HG02981 (cell line): Measurements from ENCODE around the gene TIAM2.
"Not testable (repeated sequence)": the region's sequence is repeated elsewhere in the genome, so short reads cannot be mapped to it uniquely, and the experiment has no call there.

Experiments used
- ATAC-seq: cut with Tn5 transposase; IDR thresholded peaks from one replicate; pipeline ENCODE4 v1.9.1; 2021; ENCODE audit warnings: mild to moderate bottlenecking, moderate library complexity; ENCODE audit not compliant: unreplicated experiment

TIAM2 gene

DNA sequence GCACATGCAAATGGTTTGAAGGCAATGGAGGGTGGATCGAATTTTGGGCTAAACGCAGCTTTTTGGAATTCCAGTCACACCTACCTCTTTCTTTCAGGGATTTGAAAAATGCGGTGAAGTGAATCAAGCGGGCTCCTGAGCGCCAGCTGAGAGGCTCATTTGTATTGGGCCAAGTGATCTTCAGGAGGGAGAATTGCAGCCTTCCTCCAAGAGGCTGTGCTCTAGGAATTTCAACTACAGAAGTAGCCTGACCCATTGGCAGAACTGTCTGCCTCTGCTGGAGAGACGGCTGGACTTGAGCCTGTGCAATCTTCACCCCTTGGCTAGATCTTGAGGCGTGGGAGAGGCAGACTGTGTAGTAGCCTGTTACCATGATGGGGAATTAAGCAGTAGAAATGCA is 5.7 kb upstream of the TIAM2 start:
- ATAC-seq = no peak

DNA sequence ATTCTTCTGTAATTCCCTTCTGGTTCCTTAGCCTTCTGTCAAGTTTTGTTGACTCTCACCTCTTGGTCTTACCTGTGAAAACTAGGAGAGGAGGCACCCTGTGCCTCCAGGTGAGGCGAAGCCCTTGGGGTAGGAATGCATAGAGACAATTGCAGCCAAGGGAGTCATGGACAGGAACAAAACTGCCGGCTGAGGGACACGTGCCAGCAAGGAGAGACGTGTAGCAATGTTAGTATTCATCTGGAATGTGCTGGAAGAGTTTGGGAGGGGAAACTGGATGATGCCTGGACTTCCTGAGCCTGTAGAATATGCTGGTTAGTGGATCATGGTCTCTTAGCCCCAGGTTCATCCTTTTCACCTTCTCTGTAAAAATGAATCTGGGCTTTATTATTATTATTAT is 3.9 kb upstream of the TIAM2 start:
- no peak for ATAC-seq

DNA sequence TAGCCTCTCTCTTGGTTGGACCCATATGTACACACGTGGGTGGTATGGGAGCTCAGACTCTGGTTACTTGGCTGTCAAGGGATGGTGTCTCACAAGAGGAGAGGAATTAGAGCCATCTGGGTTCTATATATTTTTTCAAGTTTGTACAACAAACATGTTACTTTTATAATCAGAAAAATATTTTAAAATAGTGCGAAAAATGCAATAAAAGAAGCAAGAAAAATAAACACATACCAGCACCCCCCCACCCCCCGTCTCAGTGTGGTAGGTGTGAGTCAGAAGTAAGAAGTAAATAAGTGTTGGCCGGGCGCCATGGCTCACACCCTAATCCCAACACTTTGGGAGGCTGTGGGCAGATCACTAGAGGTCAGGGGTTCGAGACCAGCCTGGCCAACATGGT is 2.1 kb upstream of the TIAM2 start:
- ATAC-seq = no peak

DNA sequence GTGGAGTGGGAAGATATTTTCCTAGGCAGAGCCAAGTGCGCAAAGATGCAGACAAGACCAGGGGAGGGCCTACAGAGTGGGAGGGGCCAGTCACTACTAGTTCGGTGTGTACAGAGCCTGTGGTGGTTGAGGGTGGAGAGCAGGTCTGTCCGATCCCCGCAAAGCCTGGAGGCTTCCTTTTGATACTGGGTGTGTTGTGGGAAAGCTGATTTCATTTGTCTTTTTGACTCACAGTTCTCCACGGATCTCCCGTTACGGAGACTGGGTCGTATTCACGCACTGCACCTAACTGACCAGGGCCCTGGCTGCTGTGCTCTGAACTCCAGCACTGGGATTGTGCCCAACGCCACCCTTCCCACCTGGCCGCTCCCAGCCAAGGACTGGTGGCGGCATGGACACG is 1.4 kb upstream of the TIAM2 start:
- ATAC-seq = no peak

DNA sequence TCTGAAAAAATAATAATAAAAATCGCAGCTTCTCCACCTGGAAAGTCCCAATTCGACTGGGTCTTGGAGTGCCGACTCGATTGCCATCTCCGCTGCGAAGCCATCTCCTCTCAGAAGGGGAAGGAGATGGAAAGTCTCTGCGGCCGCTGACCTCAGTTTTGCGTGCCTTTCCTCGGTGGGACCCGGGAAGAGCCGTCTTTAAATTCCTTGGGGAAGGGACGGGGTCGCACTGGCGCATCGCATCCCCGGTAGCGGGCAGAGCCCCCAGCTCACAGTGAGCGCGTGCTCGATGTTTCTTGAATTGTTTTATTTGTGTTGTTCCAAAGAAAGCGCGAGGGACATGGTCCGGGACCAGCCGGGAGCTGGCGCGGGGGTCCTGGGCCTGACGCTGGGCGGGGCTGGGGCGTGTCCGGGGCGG is 270 bp upstream of the TIAM2 start:
- ATAC-seq = no peak

DNA sequence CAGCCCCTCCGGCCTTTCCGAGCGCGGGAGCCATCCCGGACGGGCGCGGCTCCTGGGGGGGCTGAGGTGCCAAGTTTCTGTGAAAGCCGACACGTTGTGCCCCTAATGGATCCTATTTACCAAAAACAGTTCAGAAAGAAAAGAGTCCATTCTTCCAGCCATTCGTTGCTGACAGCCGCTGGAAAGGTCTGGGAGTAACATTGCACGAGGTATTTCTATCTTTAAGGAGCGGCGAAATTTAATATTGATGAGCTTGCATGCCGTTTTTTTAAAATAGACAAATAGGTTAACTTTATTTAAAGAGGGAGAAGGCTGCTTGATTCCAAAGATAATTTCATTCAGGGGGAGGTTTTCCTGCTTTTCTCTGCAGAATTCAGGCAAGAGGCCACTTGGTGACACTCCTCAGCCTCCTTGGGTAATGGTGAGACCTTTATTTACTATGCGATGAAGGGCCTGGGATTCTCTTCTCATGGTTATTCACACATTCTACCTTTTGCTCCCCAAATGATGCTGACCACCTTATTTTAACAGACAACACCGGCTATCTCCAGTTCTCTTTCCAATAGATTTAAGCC is 988 bp downstream of the TIAM2 start:
- ATAC-seq = no peak

DNA sequence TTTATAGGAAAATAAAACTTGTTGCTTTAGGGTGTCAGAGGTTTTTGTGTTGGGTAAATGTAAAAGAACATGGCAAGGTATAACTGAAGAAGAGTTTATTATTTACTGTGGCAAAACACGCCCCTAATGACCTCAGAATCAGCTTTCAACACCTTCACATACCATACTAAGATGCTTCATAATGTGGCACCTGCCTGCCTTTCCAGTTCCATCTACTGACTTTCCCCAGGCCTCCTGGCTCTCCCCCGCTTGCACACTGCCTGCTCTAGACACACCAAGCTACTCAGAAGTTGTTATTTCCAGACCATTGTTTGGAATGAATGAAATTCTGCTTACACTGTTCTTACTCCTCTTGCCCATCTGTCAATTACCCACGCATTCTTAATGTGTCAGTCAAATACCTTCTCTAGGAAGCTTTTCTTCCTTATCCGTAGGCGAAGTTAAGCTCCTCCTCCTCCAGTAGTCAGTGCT is 1.8 kb downstream of the TIAM2 start:
- no peak for ATAC-seq

DNA sequence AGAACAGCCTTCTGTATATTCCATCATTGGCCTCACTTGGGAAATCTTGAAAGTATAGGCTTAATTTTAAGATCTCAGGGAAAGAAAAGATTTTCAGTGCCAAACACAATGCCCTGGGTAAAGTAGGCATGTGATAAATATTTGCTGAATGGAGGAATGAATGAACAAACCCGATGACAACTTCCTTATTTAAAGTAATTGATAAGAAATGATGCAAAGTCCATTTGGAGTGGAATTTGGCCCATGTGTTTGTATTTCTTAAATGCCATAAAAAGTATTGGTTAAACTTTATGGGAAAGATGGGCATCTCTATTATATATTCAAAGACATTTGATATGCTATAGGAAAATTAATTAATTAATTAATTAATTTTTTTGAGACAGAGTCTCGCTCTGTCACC is 3.7 kb downstream of the TIAM2 start:
- no peak for ATAC-seq

DNA sequence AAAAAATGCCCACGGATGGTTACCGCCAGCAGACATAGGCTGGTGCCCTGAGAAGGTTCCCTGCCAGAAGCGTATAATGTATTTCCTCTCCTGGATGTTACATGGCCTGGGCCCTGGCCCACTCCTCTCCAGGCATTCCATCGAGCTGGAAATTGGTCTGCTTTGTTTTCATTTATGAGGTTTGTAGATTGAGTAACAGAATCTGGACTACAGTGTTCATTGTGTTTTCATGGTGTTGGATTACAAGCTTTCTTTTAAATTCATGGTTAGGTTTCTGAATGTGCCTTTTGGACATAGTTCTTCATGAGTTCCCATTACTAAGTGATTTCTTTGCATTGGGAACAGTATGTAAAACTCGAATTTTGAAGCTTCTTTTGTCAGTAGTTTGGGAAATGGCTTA is 6.4 kb downstream of the TIAM2 start:
- no peak for ATAC-seq

DNA sequence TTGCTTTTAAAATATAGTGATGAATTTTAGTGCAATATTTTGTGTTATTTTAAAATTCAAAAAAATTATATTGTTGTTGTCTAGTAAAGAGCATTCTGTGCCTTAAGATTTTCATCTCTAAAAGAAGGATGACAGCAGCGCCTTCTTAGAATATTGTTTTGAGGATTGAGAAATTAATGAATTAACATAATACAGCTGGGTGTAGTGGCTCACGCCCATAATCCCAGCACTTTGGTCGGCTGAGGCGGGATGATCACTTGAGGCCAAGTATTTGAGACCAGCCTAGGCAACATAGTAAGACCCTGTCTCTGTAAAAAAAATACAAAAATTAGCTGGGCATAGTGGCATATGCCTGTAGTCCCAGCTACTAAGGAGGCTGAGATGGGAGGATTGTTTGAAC is 6.8 kb downstream of the TIAM2 start:
- no peak for ATAC-seq

DNA sequence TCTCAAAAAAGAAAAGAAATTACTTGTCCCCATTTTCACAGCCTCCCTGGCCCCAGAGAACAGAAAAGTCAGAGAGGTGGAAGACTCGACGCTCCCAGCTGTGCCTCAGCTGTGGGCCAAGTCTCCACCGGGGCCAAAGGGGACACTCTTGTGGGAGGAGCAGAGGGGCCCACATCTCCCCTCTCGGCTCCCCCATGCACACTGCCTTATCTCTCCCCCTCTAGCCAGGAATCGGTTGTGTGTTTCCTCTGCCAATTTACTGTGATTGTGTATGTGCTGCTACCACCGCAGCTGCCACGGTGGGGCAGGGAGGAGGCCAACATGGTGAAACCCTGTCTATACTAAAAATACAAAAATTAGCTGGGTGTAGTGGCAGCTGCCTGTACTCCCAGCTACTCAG is 8.4 kb downstream of the TIAM2 start:
- no peak for ATAC-seq

DNA sequence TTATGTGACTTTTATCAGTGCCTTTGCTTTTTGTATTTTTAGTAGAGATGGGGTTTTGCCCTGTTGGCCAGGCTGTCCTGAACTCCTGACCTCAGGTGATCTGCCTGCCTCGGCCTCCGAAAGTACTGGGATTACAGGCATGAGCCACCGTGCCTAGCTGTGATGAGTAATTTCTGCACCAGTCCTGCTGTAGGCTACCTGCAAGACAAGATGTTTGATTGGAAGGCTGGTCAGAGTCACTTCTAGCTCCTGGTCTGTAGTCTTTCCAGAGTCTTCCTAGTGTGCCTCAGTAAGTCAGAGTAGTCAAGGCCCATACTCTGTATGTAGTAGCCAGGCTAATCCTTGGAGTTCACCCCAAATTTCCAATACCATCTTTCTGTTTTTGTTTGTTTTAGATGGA is 8.9 kb downstream of the TIAM2 start:
- no peak for ATAC-seq

DNA sequence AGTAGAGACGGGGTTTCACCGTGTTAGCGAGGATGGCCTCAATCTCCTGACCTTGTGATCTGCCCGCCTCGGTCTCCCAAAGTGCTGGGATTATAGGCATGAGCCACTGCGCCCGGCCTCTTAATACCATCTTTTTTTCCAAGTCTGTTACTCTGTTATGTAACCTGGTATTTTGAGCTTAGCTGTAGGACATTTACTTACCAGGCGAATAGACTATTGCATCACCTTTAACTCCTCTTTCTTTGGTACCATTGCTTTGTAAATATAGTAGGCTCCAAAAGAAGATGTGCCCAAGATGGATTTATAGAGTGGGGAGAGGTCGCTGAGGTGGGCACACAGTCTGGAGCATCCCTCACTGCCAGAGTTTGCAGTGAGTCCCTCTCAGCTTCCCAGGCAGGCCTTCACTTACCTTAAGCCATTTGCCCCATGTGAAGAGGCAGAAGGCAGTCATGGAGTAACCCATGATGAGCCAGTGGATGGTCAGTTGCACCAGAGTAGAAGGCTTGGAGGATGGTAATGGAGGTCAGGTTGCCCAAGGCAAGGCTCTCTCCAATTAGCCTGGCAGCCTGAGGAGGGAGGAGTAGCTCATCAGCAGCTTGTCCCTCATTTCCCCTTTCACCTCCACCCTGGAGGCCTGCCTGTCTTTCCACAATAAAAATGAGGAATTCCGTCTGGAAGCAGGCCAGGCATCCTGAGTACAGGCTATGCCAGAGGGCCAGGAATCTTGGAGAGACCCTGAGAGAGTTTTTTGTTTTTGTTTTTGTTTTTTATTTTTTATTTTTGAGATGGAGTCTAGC is 9.7 kb downstream of the TIAM2 start:
- no peak for ATAC-seq

DNA sequence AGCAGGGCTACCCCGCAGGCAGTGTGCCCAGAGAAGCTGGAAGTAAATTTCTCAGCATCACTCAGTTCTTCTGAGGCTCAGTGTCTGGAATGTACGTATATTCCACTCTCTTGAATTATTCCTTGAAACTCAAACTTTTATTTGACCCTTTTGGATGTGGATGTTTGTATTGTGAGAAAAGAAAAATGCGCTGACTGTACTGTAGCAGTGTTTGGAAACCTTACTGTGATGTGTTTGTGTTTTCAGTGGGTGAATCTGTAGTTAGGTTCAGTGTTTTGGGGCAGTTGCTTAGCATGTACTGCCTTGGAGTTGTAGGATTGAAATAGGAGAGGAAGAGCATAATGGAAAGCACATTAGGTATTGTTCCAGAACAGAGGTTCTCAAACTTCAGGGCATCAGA is 13.5 kb downstream of the TIAM2 start:
- no peak for ATAC-seq

DNA sequence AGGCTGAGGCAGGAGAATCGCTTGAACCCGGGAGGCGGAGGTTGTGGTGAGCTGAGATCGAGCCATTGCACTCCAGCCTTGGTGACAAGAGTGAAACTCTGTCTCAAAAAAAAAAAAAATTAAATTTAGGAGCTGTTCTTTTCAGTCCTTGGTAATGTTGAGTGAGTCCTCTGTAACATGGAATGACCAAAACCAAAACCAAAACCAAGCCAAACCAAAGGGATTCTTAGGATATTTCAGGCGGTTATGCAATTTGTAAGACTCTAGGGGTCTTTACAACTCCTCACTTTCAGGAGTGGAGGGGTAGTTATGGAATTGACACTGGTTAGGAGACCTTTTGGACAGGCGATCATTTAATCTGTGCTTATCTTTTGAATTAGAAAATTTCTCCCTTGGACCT is 15.8 kb downstream of the TIAM2 start:
- ATAC-seq = no peak

DNA sequence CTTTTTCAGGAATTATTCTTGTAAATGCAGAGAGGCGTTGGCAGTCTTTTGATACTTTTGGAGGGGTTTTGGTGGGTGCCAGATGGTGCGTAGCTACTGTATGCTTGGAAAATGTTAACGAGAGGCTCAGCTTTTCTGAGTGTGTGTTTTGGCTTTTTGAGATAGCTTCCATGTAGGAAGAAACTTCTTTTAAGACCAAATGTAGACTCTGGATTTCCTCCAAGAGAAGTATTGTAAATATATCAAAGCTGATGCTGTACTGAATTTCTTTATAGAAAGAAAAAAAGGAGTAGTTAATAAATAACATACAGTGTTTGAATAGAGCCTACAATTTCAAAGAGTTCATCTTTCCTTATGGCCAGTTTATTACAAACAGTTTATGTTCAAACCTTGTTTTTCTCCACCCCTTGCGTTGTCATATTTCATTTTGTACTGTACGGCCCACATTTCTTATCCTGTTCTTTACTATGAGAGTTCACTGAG is 16.7 kb downstream of the TIAM2 start:
- no peak for ATAC-seq

DNA sequence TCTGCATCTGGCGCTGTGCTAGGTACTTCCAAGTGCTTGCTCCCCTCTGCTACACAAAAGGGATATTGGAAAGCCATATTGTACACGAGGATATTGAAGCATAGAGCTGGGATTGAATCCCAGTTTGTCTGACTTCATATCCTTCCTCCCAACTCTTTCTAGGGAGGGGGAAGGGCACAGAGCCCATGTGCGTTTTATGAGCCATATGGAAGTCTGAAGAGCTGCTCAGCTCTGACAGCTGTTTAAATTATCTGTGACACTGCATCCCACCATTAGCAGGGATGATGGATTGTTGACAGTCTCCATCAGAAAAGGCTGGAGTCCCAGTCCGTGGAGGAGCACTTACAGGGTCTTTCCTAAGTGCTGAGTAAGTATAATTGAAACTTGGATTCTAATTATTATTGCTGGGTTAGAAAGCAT is 18.4 kb downstream of the TIAM2 start:
- ATAC-seq = no peak

DNA sequence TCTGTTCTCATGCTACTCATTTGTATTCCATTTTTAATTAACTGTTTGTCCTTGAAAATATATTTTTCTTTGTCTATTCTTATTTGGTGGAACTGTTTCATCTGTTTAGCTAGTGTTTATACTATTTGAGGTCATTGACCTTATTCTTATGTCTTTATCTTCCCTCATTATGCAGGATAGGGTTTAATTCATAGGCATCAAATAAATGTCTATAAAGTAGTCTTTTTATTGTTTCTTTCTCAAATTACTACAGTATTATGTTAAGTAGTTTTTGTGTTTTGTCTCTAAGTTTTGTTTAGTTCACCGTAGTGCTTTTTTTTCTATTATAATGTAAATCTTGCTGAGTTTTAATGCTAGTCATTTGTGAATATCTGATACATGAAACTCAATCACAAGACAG is 19.0 kb downstream of the TIAM2 start:
- no peak for ATAC-seq

DNA sequence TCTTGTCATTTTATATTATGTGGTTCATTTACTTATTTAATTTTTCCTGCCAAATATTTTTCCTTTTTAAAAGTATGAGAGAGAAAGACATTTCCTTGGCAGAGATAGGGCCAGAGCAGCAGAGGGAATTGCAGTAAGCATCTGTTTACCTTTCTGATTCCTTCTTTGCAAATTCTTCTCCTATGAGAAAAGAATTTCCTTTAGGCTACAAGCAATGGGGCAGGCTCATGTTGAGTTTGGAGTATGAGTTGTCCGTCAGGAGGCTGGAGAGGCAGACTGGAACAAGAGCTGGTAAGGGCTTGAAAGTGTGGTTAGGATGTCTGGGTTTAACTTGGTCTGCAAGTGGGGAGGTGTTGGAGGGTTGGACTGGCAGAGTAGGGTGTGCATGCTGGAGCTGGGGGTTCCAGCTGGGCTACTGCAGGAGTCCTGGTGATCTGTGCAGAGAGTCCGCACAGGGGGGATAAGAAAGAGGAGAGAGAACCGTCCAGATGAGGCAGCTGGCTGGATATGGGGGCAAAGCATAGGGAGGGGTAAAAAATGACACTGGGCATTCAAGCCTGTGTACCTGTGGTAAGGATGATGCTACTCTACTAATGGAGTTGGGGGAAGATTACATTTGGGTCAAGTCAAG is 19.7 kb downstream of the TIAM2 start:
- ATAC-seq = no peak

DNA sequence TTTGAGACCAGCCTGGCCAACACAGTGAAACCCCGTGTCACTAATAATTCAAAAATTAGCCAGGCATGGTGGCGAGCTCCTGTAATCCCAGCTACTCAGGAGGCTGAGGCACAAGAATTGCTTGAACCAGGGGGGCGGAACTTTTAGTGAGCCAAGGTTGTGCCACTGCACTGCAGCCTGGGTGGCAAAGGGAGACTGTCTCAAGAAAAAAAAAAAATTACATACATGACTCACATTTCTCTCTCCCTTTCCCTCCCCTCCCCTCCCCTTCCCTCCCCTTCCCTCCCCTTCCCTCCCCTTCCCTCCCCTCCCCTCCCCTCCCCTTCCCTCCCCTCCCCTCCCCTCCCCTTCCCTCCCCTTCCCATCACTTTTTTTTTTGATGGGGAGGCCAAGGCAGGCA is 23.3 kb downstream of the TIAM2 start:
- ATAC-seq = not testable (repeated sequence)

DNA sequence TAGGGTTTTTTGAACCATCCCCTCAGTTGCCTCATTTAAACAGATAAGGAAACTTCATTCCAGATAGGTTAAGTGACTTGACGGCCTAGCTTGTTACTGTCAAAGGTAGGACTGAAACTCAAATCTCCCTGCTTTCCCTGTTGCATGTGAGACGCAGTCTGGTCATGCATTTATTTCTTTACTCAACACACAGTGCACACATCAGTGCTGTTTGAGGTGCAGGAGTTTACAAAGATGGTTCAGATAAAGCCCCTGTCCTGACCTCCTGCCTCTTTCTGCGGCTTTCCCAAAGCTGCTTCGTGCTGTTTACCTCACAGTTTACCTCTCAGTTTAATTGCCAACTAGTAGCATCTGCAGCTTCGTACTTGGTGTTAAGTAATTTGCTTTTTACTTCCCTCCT is 26.6 kb downstream of the TIAM2 start:
- ATAC-seq = no peak

DNA sequence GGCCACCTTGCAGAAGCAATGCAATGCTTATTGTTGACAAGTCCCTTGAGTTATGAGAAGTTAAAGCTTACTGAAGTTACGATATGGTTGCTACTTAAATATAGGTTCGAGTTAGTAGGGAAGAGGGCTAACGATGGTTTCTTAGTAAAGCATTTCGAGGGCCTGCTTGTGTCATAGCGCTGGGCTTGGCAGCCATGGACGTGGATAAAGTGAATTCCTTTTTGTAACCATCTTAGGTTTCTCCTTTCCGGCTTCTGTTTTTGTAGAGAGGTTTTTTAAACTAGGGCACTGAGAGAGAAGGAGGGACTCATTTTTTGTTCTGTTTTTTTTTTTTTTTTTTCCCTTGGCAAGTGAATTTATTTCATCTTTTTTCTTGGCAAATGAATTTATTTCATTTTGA is 27.6 kb downstream of the TIAM2 start:
- no peak for ATAC-seq
